Ishikawa (cell line): ENCODE results near the gene GPRIN2.

Experiments
- CEBPB ChIP-seq: IDR thresholded peaks from 2 replicates; pipeline ENCODE4 v1.6.1; 2012
- CREB1 ChIP-seq: IDR thresholded peaks from 2 replicates; pipeline ENCODE4 v1.6.1; 2012; ENCODE audit warnings: low read depth
- EGR1 ChIP-seq: IDR thresholded peaks from 2 replicates; pipeline ENCODE4 v1.6.1; 2012
- EP300 ChIP-seq: IDR thresholded peaks from 2 replicates; pipeline ENCODE4 v1.6.1; 2012; ENCODE audit warnings: borderline replicate concordance
- FOXM1 ChIP-seq: IDR thresholded peaks from 2 replicates; pipeline ENCODE4 v1.6.1; 2012; ENCODE audit warnings: low read depth, borderline replicate concordance
- MAX ChIP-seq: IDR thresholded peaks from 2 replicates; pipeline ENCODE4 v1.6.1; 2012
- NFIC ChIP-seq: IDR thresholded peaks from 2 replicates; pipeline ENCODE4 v1.6.1; 2012
- RAD21 ChIP-seq: IDR thresholded peaks from 2 replicates; pipeline ENCODE4 v1.6.1; 2012; ENCODE audit warnings: low read depth
- REST ChIP-seq: IDR thresholded peaks from 2 replicates; pipeline ENCODE4 v1.6.1; 2012; ENCODE audit warnings: low read depth, mild to moderate bottlenecking
- TAF1 ChIP-seq: IDR thresholded peaks from 2 replicates; pipeline ENCODE4 v1.6.1; 2012; ENCODE audit warnings: low read depth, mild to moderate bottlenecking
- TCF12 ChIP-seq: IDR thresholded peaks from 2 replicates; pipeline ENCODE4 v1.6.1; 2012; ENCODE audit warnings: low read depth
- TEAD4 ChIP-seq: IDR thresholded peaks from 2 replicates; pipeline ENCODE4 v1.6.1; 2012
- YY1 ChIP-seq: IDR thresholded peaks from 2 replicates; pipeline ENCODE4 v1.6.1; 2012; ENCODE audit warnings: low read depth
- ZBTB7A ChIP-seq: IDR thresholded peaks from 2 replicates; pipeline ENCODE4 v1.6.1; 2012; ENCODE audit warnings: low read depth
- TF ChIP-seq, protein P1 (sequence below): IDR thresholded peaks from 2 replicates; pipeline ENCODE4 v1.6.1; 2012

GPRIN2 gene

DNA sequence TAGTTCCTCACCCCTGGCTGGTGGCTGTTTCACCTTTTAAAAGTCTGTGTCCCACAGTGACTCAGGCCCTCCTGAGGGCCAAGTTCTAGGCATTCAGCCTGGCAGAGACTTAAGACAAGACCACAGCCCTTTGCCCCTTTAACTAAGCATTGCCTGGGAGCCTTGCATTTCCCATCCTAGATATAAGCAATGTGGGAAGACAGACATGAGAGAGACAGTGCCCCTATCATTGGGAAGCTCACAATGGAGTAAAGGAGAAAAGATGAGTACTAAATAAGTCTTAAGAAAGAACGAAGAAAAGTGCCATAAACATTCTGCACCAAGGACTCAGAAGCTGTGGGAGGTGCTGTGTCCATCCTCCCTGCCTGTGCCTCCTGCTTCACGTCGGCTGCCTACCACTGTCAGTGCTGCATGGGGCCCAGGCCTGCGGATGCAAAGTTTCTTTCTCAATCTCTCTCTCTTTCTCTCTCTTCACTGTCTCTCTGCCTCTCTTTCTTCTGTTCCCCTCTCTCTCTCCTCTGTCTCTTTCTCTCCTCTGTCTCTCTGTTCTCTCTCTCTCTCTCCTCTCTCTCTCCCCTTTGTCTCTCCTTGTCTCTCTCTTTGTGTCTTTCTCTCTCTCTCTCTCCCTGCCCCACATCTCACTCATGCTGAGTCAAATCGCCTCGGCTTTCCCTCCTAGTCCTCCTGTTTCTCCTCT, 21.5 kb downstream of the GPRIN2 start:
- no peak for TF ChIP-seq EP300
- TF ChIP-seq ZBTB7A: no peak
- TF ChIP-seq CEBPB: no peak
- TF ChIP-seq, protein P1, sequence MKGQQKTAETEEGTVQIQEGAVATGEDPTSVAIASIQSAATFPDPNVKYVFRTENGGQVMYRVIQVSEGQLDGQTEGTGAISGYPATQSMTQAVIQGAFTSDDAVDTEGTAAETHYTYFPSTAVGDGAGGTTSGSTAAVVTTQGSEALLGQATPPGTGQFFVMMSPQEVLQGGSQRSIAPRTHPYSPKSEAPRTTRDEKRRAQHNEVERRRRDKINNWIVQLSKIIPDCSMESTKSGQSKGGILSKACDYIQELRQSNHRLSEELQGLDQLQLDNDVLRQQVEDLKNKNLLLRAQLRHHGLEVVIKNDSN: no peak
- no peak for TF ChIP-seq MAX
- TF ChIP-seq EGR1: no peak
- TF ChIP-seq FOXM1: no peak
- TF ChIP-seq REST: no peak
- no peak for TF ChIP-seq YY1
- no peak for TF ChIP-seq TEAD4
- no peak for TF ChIP-seq CREB1
- TF ChIP-seq RAD21: no peak
- TF ChIP-seq TCF12: no peak
- TF ChIP-seq TAF1: no peak
- TF ChIP-seq NFIC: no peak

- TF ChIP-seq YY1: no peak
- TF ChIP-seq MAX: no peak
- no peak for TF ChIP-seq RAD21
- TF ChIP-seq TAF1: no peak
- no peak for TF ChIP-seq TEAD4
- TF ChIP-seq FOXM1: no peak
- TF ChIP-seq ZBTB7A: no peak
- no peak for TF ChIP-seq EGR1
- TF ChIP-seq CREB1: no peak
- TF ChIP-seq EP300: no peak
- TF ChIP-seq CEBPB: no peak
- no peak for TF ChIP-seq REST
- no peak for TF ChIP-seq TCF12
- TF ChIP-seq, protein P1: no peak
- TF ChIP-seq NFIC: no peak
These were observed 25.9 kb downstream of the GPRIN2 start for GRCh38 chr10:46530249-46531186.

- TF ChIP-seq NFIC (no peak), CREB1 (no peak), EP300 (no peak), YY1 (no peak), ZBTB7A (no peak), EGR1 (no peak), MAX (no peak), REST (no peak), TCF12 (no peak), FOXM1 (no peak), CEBPB (no peak), RAD21 (no peak), TEAD4 (no peak), TAF1 (no peak)
- TF ChIP-seq, protein P1: no peak
These were observed 27.5 kb downstream of the GPRIN2 start for GRCh38 chr10:46528675-46529615.
